Measurements from ENCODE around the gene MRE11. TPM values are rescaled to one million over a fixed set of nuclear protein-coding genes. Genes with fewer than 3 reads are reported as not detected.

The MRE11 gene
- total RNA-seq, 1 experiment from 2014 or later = 27.2 TPM

DNA sequence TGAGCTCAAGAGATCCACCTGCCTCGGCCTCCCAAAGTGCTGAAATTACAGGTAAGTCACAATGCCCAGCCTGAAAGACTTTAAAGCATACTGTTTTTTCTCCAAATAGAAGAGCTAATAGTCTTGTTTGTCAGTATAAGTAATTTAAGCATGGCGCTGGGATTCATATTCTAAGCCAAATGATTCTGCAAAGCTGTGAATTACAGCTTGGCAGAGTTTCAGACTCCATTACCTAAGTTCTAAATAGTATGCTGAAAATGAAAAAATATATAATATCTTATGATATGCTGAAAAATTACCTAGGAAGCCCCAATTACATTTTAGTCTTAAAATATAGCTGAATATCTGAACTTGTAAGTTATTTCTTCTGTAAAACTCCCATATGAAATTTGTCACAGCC lies 39.3 kb downstream of the MRE11 start:
- no peak for DNase-seq
- no peak overlapping the region for H3K27ac Mint-ChIP-seq (ENCODE audit: unreplicated experiment)
- no peak for TF ChIP-seq CTCF (IDR thresholded peaks at IDR 0.05; ENCODE audit: unreplicated experiment)
- no peaks in the 10 kb centered on the region for H3K9me3 Mint-ChIP-seq (ENCODE audit: low read depth, unreplicated experiment)
- BruUV-seq (replicated peaks) = no TSS peak
- intact Hi-C loops (cut with micrococcal nuclease; ENCODE audit: unreplicated experiment) = no loop called here
- CTCF ChIA-PET = no interaction called here
- H3K4me1 Mint-ChIP-seq (ENCODE audit: low read depth, unreplicated experiment) = peaks cover 27% of the 10 kb centered on the region
- H3K4me3 Mint-ChIP-seq (ENCODE audit: low read depth, unreplicated experiment) = no peak overlapping the region
- H3K36me3 Mint-ChIP-seq (ENCODE audit: insufficient read depth, unreplicated experiment) = peaks cover 5% of the 10 kb centered on the region
- H3K27me3 Mint-ChIP-seq (ENCODE audit: unreplicated experiment) = no peaks in the 10 kb centered on the region

- Mint-ChIP-seq H3K4me3 (ENCODE audit: low read depth, unreplicated experiment) (no peak overlapping the region), H3K27me3 (ENCODE audit: unreplicated experiment) (no peaks in the 10 kb centered on the region), H3K36me3 (ENCODE audit: insufficient read depth, unreplicated experiment) (peaks cover 5% of the 10 kb centered on the region), H3K4me1 (ENCODE audit: low read depth, unreplicated experiment) (peaks cover 30% of the 10 kb centered on the region), H3K27ac (ENCODE audit: unreplicated experiment) (no peak overlapping the region), H3K9me3 (ENCODE audit: low read depth, unreplicated experiment) (no peaks in the 10 kb centered on the region)
- intact Hi-C loops (cut with micrococcal nuclease; ENCODE audit: unreplicated experiment) = no loop called here
- no peak for TF ChIP-seq CTCF (IDR thresholded peaks at IDR 0.05; ENCODE audit: unreplicated experiment)
- no TSS peak for BruUV-seq (replicated peaks)
- CTCF ChIA-PET = no interaction called here
- DNase-seq = no peak
Measured at GRCh38 chr11:94452988-94453387, 40.7 kb downstream of the MRE11 start.

DNA sequence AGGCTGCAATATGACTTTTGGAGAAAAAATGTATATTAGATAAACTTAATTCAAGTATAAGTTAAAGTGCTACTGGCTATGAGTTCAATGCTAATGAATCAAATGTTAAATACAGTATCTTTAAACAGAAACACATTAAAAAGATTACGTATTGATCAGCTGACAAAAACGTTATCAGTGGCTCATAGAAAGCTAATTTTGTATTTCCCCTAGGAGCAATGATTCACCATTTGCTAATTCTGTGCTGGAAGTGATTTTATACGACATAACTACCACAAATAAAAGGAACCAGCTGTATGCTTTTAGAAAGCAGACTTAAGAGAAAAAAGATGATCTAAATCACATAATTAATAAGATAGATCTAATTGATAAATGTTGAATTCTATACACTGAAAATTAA lies 43.6 kb downstream of the MRE11 start:
- Mint-ChIP-seq H3K27me3 (ENCODE audit: unreplicated experiment) (no peaks in the 10 kb centered on the region), H3K27ac (ENCODE audit: unreplicated experiment) (no peak overlapping the region), H3K4me3 (ENCODE audit: low read depth, unreplicated experiment) (no peak overlapping the region), H3K4me1 (ENCODE audit: low read depth, unreplicated experiment) (peaks cover 9% of the 10 kb centered on the region), H3K36me3 (ENCODE audit: insufficient read depth, unreplicated experiment) (peaks cover 5% of the 10 kb centered on the region), H3K9me3 (ENCODE audit: low read depth, unreplicated experiment) (no peaks in the 10 kb centered on the region)
- CTCF ChIA-PET = no interaction called here
- no TSS peak for BruUV-seq (replicated peaks)
- intact Hi-C loops (cut with micrococcal nuclease; ENCODE audit: unreplicated experiment) = no loop called here
- no peak for DNase-seq
- TF ChIP-seq CTCF (IDR thresholded peaks at IDR 0.05; ENCODE audit: unreplicated experiment) = no peak

DNA sequence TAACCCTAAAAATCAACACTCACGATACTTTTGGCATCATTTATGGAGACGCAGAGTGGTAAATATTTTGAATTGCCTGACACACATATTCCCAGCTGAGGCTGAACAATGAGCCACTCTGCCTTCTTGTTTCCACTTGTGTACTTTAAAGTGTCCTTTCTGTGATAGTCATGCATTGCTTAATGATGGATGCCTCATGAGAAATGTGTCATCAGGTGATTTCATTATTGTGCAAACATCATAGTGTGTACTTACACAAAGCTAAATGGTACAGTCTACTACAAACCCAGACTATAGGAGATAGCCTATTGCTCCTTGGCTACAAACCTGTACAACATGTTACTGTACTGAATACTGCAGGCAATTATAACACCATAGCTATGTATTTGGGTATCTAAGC lies 44.2 kb downstream of the MRE11 start:
- Mint-ChIP-seq H3K4me3 (ENCODE audit: low read depth, unreplicated experiment) (no peak overlapping the region), H3K9me3 (ENCODE audit: low read depth, unreplicated experiment) (no peaks in the 10 kb centered on the region), H3K27ac (ENCODE audit: unreplicated experiment) (no peak overlapping the region), H3K4me1 (ENCODE audit: low read depth, unreplicated experiment) (peaks cover 9% of the 10 kb centered on the region), H3K36me3 (ENCODE audit: insufficient read depth, unreplicated experiment) (peaks cover 7% of the 10 kb centered on the region), H3K27me3 (ENCODE audit: unreplicated experiment) (no peaks in the 10 kb centered on the region)
- DNase-seq = peak; percentile 0
- no TSS peak for BruUV-seq (replicated peaks)
- intact Hi-C loops (cut with micrococcal nuclease; ENCODE audit: unreplicated experiment) = no loop called here
- CTCF ChIA-PET = no interaction called here
- TF ChIP-seq CTCF (IDR thresholded peaks at IDR 0.05; ENCODE audit: unreplicated experiment) = no peak

DNA sequence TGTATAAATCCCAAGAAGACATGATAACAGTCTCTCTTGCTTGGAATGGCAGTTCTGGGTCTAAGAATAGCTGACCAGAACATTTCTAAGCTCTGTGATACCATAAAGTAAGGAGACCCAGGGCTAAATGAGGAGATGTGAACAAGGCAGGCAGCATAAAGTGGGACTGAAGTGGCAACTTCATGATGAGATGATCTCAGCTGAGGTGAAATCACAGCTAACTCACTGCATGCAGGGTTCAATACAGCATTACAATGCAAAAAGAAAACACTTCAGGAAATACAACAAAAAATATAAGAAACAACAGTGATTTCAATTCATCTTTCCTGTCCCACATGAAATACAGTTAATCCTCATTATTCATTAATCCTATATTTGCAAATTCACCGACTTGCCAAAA lies 44.6 kb downstream of the MRE11 start:
- no TSS peak for BruUV-seq (replicated peaks)
- no peak overlapping the region for H3K27ac Mint-ChIP-seq (ENCODE audit: unreplicated experiment)
- CTCF ChIA-PET = no interaction called here
- H3K4me1 Mint-ChIP-seq (ENCODE audit: low read depth, unreplicated experiment) = peaks cover 9% of the 10 kb centered on the region
- no peak overlapping the region for H3K4me3 Mint-ChIP-seq (ENCODE audit: low read depth, unreplicated experiment)
- H3K9me3 Mint-ChIP-seq (ENCODE audit: low read depth, unreplicated experiment) = no peaks in the 10 kb centered on the region
- DNase-seq = no peak
- TF ChIP-seq CTCF (IDR thresholded peaks at IDR 0.05; ENCODE audit: unreplicated experiment) = no peak
- intact Hi-C loops (cut with micrococcal nuclease; ENCODE audit: unreplicated experiment) = no loop called here
- no peaks in the 10 kb centered on the region for H3K27me3 Mint-ChIP-seq (ENCODE audit: unreplicated experiment)
- peaks cover 11% of the 10 kb centered on the region for H3K36me3 Mint-ChIP-seq (ENCODE audit: insufficient read depth, unreplicated experiment)

Measured in Calu3 (cell line).